ENCODE data around the gene RTN4.

- TF ChIP-seq, protein P1, sequence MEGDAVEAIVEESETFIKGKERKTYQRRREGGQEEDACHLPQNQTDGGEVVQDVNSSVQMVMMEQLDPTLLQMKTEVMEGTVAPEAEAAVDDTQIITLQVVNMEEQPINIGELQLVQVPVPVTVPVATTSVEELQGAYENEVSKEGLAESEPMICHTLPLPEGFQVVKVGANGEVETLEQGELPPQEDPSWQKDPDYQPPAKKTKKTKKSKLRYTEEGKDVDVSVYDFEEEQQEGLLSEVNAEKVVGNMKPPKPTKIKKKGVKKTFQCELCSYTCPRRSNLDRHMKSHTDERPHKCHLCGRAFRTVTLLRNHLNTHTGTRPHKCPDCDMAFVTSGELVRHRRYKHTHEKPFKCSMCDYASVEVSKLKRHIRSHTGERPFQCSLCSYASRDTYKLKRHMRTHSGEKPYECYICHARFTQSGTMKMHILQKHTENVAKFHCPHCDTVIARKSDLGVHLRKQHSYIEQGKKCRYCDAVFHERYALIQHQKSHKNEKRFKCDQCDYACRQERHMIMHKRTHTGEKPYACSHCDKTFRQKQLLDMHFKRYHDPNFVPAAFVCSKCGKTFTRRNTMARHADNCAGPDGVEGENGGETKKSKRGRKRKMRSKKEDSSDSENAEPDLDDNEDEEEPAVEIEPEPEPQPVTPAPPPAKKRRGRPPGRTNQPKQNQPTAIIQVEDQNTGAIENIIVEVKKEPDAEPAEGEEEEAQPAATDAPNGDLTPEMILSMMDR (IDR thresholded peaks at IDR 0.05), result no peak
- no peak for TF ChIP-seq POLR2A (IDR thresholded peaks at IDR 0.05)
These were observed 81.6 kb downstream of the RTN4 start for GRCh38 chr2:54968561-54969218.

All from body of pancreas (tissue), 4 donors.